ENCODE measurements around the gene NFE2.

Gene NFE2

DNA sequence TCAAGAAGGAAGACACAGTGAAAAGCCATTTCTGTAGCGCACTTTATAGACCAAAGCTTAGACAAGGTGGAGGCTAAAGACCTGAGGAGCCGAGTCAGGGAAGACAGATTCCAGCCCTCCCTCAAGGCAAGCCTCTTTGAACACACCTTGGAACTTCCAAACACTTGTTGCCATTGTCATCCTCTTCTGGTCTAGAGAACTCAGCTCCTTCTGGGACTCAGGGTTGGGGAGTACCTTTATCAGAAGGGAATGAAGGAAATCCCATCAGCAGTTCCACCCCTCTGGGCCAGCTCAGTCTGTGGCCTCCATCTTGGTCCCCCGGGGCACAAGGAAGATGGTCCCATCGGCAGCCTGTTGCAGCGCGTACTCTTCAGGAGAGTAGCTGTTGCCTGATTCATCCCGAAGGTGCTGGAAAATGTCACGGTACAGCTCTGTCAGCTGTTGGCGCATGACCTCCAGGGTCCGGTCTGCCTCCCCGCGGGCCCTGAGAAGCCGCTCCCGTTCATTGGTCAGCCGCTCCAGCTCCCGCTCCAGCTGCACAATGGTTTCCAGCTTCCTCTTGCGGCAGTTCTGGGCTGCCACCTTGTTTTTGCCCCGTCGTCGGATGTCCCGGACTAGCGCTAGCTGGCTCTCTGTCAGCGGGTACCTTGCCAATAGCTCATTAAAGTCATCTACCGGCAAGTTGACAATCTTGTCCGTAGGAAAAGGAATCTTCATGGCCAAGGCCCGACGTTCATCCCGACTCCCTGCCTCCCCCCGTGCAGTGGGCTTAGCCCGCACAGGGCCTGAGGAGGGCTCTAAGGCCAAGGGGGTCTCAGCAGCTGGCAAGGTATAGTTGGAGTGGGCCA, 8.5 kb downstream of the NFE2 start:
- no peak for TF ChIP-seq CEBPB (IDR thresholded peaks at IDR 0.05)
- no peak for TF ChIP-seq EP300 (IDR thresholded peaks at IDR 0.05; ENCODE audit: borderline replicate concordance)
- TF ChIP-seq RAD21 (IDR thresholded peaks at IDR 0.05; ENCODE audit: low read depth), result no peak
- TF ChIP-seq ZBTB7A (IDR thresholded peaks at IDR 0.05; ENCODE audit: low read depth), result no peak
- TF ChIP-seq TCF12 (IDR thresholded peaks at IDR 0.05; ENCODE audit: low read depth), result no peak
- TF ChIP-seq, protein P1, sequence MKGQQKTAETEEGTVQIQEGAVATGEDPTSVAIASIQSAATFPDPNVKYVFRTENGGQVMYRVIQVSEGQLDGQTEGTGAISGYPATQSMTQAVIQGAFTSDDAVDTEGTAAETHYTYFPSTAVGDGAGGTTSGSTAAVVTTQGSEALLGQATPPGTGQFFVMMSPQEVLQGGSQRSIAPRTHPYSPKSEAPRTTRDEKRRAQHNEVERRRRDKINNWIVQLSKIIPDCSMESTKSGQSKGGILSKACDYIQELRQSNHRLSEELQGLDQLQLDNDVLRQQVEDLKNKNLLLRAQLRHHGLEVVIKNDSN (IDR thresholded peaks at IDR 0.05), result no peak
- no peak for TF ChIP-seq FOXM1 (IDR thresholded peaks at IDR 0.05; ENCODE audit: borderline replicate concordance, low read depth)

DNA sequence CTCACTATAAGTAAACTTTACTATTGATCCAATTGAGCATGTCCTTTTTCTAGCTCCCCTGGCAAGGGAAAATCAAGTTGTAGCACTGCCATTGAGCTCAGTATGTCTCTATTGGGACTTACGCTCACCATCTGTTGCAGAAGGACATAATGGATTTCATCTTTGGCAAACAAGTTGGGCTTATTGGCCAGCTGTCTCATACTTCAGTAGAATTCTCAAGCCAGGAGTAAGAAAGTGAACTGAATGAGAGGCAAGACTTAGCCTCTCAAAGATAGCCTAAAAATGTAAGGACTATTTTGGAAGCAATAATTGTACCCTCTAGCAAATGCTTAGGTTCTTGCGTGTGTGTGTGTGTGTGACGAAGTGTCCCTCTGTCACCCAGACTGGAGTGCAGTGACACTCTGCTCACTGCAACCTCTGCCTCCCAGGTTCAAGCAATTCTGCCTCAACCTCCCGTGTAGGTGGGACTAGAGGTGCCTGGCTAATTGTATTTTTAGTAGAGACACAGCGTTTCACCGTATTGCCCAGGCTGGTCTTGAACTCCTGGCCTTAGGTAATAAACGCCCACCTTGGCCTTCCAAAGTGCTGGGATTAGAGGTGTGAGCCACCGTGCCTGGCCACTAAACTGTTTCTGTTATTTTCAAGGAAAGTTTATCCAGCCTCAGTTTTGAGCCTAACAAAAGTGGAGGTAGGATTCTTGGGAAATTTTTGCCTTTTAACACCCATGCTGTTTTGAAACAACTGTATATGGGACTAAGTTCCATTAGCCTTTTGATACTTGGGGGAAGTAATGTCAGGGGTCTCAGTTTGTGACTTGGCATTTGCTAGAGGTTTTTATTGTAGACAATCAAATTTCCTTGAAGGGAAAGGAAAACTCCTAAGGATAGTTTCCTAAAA, 13.3 kb downstream of the NFE2 start:
- TF ChIP-seq, protein P2, sequence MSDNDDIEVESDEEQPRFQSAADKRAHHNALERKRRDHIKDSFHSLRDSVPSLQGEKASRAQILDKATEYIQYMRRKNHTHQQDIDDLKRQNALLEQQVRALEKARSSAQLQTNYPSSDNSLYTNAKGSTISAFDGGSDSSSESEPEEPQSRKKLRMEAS (IDR thresholded peaks at IDR 0.05), result no peak
- TF ChIP-seq, protein P1 (IDR thresholded peaks at IDR 0.05), result no peak
- TF ChIP-seq ZBTB7A (IDR thresholded peaks at IDR 0.05; ENCODE audit: low read depth) (no peak), NFIC (IDR thresholded peaks at IDR 0.05) (no peak), CREB1 (IDR thresholded peaks at IDR 0.05; ENCODE audit: low read depth) (no peak)

DNA sequence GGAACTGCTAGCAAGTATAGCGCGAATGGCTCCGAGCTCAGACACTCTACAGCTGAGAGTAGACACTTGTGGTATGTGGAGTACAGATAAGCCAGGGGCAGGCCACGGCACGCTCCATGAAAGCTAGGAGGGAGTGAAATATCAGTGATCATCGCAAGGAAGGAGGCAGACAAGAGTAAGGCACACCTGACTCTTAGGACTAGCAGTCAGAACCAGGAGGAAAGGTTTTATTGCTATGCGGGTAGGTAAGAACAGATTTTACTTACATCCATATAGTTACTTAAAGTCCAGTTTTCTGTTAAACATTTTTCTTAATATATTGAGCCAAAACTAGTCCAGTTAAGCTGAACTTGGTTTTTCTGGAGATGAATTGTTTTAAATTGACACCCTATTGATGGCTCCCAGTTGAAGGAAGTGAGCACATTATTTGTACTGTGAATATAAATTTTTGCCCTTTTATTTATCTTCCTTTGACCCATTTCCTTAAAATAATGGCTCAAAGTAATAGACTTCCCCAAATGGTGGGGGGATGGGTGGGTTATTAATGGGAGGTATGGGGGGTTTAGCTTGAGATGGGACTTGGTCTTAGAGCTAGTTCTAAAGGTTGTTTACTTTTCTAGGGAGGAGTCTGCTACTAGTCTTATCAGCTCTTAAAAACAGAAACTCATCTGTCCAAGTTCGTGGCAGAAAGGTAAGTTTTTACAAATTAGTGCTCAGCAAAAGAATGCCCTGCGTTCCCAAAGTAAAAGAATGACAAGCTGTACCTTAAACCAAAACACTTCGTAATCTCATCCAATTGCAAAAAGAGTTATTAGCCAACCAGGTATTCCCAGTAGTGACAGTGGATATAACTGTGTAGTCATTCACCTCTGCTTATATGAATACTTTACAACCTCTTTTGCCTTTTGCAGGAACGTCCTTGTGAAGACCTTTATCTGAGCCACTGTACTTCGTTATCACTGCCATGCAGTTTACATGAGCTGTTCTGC, 14.5 kb downstream of the NFE2 start:
- TF ChIP-seq EP300 (IDR thresholded peaks at IDR 0.05; ENCODE audit: borderline replicate concordance), result no peak
- TF ChIP-seq RAD21 (IDR thresholded peaks at IDR 0.05; ENCODE audit: low read depth), result no peak
- no peak for TF ChIP-seq YY1 (IDR thresholded peaks at IDR 0.05; ENCODE audit: low read depth)
- no peak for TF ChIP-seq FOXM1 (IDR thresholded peaks at IDR 0.05; ENCODE audit: borderline replicate concordance, low read depth)
- no peak for TF ChIP-seq NFIC (IDR thresholded peaks at IDR 0.05)
- TF ChIP-seq, protein P2 (IDR thresholded peaks at IDR 0.05), result no peak
- no peak for TF ChIP-seq CREB1 (IDR thresholded peaks at IDR 0.05; ENCODE audit: low read depth)
- TF ChIP-seq TAF1 (IDR thresholded peaks at IDR 0.05; ENCODE audit: low read depth), result no peak
- TF ChIP-seq ZBTB7A (IDR thresholded peaks at IDR 0.05; ENCODE audit: low read depth), result no peak
- TF ChIP-seq CEBPB (IDR thresholded peaks at IDR 0.05), result no peak
- no peak for TF ChIP-seq TEAD4 (IDR thresholded peaks at IDR 0.05)
- TF ChIP-seq EGR1 (IDR thresholded peaks at IDR 0.05), result no peak
- TF ChIP-seq, protein P3, sequence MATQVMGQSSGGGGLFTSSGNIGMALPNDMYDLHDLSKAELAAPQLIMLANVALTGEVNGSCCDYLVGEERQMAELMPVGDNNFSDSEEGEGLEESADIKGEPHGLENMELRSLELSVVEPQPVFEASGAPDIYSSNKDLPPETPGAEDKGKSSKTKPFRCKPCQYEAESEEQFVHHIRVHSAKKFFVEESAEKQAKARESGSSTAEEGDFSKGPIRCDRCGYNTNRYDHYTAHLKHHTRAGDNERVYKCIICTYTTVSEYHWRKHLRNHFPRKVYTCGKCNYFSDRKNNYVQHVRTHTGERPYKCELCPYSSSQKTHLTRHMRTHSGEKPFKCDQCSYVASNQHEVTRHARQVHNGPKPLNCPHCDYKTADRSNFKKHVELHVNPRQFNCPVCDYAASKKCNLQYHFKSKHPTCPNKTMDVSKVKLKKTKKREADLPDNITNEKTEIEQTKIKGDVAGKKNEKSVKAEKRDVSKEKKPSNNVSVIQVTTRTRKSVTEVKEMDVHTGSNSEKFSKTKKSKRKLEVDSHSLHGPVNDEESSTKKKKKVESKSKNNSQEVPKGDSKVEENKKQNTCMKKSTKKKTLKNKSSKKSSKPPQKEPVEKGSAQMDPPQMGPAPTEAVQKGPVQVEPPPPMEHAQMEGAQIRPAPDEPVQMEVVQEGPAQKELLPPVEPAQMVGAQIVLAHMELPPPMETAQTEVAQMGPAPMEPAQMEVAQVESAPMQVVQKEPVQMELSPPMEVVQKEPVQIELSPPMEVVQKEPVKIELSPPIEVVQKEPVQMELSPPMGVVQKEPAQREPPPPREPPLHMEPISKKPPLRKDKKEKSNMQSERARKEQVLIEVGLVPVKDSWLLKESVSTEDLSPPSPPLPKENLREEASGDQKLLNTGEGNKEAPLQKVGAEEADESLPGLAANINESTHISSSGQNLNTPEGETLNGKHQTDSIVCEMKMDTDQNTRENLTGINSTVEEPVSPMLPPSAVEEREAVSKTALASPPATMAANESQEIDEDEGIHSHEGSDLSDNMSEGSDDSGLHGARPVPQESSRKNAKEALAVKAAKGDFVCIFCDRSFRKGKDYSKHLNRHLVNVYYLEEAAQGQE (IDR thresholded peaks at IDR 0.05; ENCODE audit: low read depth), result no peak
- TF ChIP-seq TCF12 (IDR thresholded peaks at IDR 0.05; ENCODE audit: low read depth), result no peak
- TF ChIP-seq, protein P1 (IDR thresholded peaks at IDR 0.05), result no peak

DNA sequence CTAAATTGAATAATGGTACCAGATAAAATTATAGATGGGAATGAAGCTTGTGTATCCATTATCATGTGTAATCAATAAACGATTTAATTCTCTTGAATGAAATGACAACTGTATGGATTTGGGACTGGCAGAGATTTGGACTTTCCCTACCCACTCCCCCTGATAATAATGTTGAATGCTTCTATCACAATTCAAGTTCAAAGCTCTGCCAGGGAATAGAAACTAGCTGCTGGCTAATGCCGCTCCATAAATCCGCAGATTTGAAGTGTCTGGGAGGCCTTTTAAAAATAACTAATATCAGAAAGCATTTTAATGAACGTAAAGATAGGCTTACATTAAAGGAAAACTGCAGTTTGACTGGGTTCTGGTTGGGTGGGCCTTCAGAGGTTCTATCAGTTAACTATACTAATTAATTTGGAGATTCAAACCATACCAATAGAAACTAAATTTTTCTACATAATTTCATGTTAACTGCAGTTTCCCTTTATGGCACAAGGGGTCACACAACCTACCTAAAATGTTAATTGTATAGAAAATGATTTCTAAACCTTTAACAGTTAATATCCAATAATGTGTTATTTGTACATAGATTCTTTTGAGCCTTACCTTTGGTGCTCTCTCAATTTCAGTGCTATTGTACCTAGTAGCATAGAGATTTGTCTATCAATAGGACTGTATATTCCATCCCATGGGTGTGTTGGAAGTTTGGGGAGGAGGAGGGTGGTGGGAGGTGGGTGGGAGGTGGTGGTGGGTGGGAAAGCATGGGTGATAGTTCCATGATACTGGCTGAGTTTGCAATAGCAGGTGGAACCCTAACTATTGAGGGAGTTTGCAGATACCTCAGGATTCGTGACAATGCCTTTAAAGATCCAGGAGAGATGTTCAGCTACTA, 15.4 kb downstream of the NFE2 start:
- TF ChIP-seq CEBPB (IDR thresholded peaks at IDR 0.05) (no peak), EP300 (IDR thresholded peaks at IDR 0.05; ENCODE audit: borderline replicate concordance) (no peak), NFIC (IDR thresholded peaks at IDR 0.05) (no peak), RAD21 (IDR thresholded peaks at IDR 0.05; ENCODE audit: low read depth) (no peak), TAF1 (IDR thresholded peaks at IDR 0.05; ENCODE audit: low read depth) (no peak), CREB1 (IDR thresholded peaks at IDR 0.05; ENCODE audit: low read depth) (no peak), ZBTB7A (IDR thresholded peaks at IDR 0.05; ENCODE audit: low read depth) (no peak), EGR1 (IDR thresholded peaks at IDR 0.05) (no peak), TEAD4 (IDR thresholded peaks at IDR 0.05) (no peak), FOXM1 (IDR thresholded peaks at IDR 0.05; ENCODE audit: borderline replicate concordance, low read depth) (no peak), TCF12 (IDR thresholded peaks at IDR 0.05; ENCODE audit: low read depth) (no peak), YY1 (IDR thresholded peaks at IDR 0.05; ENCODE audit: low read depth) (no peak)
- TF ChIP-seq, protein P1 (IDR thresholded peaks at IDR 0.05), result no peak
- TF ChIP-seq, protein P3 (IDR thresholded peaks at IDR 0.05; ENCODE audit: low read depth), result no peak
- TF ChIP-seq, protein P2 (IDR thresholded peaks at IDR 0.05), result no peak
